NT2/D1 (cell line): ENCODE data around the gene NAPSA.

Experiments
- SUZ12 ChIP-seq: IDR thresholded peaks from 2 replicates; pipeline ENCODE4 v1.6.1; 2011; ENCODE audit not compliant: insufficient read length, insufficient read depth; ENCODE audit errors: extremely low read depth
- YY1 ChIP-seq: IDR thresholded peaks from 2 replicates; pipeline ENCODE4 v1.6.1; 2011; ENCODE audit not compliant: insufficient read length, insufficient read depth
- ZNF274 ChIP-seq: IDR thresholded peaks from 2 replicates; pipeline ENCODE4 v1.6.1; 2011; ENCODE audit warnings: mild to moderate bottlenecking, low read depth, low read length

DNA sequence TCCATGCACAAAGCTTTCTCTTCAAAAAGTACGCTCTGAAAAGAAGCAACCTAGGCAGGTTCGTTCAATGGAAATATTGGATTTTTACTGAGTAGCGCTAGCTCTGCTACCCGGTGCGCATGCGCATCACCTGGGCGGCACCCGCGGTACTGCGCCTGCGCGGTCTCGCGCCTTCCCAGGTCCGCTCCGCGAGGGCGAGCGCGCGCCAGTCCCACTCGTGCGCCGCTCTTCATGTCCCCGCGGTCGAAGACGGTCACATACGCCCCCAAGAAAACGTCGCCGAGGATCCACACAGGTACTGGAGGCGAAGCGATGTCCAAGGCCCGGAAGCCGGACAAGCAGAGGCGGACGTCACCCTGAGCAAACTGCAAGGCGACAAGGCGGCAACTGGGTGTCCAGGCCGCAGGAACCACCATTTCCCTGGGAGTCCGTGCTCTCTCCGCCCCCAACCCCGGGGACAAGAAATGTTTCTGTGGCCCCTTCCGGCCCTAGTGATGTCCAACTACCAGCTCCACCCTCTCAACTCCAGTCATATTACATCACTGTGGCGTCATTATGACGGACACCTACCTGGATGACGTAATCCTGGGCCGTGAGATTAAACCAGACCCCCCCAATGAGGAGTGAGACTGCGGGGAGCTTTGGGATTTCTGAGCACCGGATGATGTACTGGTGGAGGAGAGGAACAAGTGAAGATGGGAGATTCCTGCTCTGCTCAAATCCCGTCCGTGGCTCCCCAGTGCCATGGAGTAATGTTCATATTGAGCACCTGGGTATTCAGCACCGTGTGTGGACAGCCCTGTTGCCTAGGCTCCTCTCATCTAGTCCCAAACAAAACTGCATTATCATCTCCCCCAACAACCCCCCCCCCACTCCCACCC is 31.5 kb downstream of the NAPSA start:
- TF ChIP-seq YY1 (no peak), ZNF274 (no peak), SUZ12 (no peak)
